ENCODE data around the gene HS6ST3. TPM values are rescaled to one million over a fixed set of nuclear protein-coding genes. Genes with fewer than 3 reads are reported as not detected.

The HS6ST3 gene
- total RNA-seq, 1 donor from 2014 or later = 4.7 TPM

GRCh38 chr13:96804174-96804573, 714.3 kb downstream of the HS6ST3 start:
- no peak for TF ChIP-seq CTCF (conservative IDR thresholded peaks at IDR 0.05)
- Mint-ChIP-seq H3K4me3 (no peak overlapping the region), H3K9me3 (no peaks in the 10 kb centered on the region), H3K36me3 (no peaks in the 10 kb centered on the region), H3K27ac (no peak overlapping the region), H3K27me3 (no peaks in the 10 kb centered on the region), H3K4me1 (ENCODE audit: unreplicated experiment) (no peaks in the 10 kb centered on the region)
- no peak for DNase-seq (ENCODE audit: extremely low spot score, unreplicated experiment)

- Mint-ChIP-seq H3K4me3 (no peak overlapping the region), H3K27me3 (no peaks in the 10 kb centered on the region), H3K4me1 (ENCODE audit: unreplicated experiment) (no peaks in the 10 kb centered on the region), H3K9me3 (no peaks in the 10 kb centered on the region), H3K27ac (no peak overlapping the region), H3K36me3 (no peaks in the 10 kb centered on the region)
- TF ChIP-seq CTCF (conservative IDR thresholded peaks at IDR 0.05) = no peak
- DNase-seq (ENCODE audit: extremely low spot score, unreplicated experiment) = no peak
Observed at GRCh38 chr13:96806746-96807145, 716.8 kb downstream of the HS6ST3 start.

GRCh38 chr13:96809366-96810096, 719.6 kb downstream of the HS6ST3 start:
- no peaks in the 10 kb centered on the region for H3K27me3 Mint-ChIP-seq
- no peaks in the 10 kb centered on the region for H3K4me1 Mint-ChIP-seq (ENCODE audit: unreplicated experiment)

GRCh38 chr13:96810104-96810503, 720.2 kb downstream of the HS6ST3 start:
- Mint-ChIP-seq H3K4me1 (ENCODE audit: unreplicated experiment) (no peaks in the 10 kb centered on the region), H3K4me3 (no peak overlapping the region), H3K9me3 (peaks cover 6% of the 10 kb centered on the region), H3K36me3 (no peaks in the 10 kb centered on the region), H3K27me3 (no peaks in the 10 kb centered on the region), H3K27ac (no peak overlapping the region)
- no peak for TF ChIP-seq CTCF (conservative IDR thresholded peaks at IDR 0.05)
- no peak for DNase-seq (ENCODE audit: extremely low spot score, unreplicated experiment)

More at GRCh38 chr13:96809366-96810096, 719.6 kb downstream of the HS6ST3 start:
- DNase-seq (ENCODE audit: extremely low spot score, unreplicated experiment) = no peak
- H3K4me3 Mint-ChIP-seq = no peak overlapping the region
- no peaks in the 10 kb centered on the region for H3K36me3 Mint-ChIP-seq
- no peak for TF ChIP-seq CTCF (conservative IDR thresholded peaks at IDR 0.05)
- peaks cover 6% of the 10 kb centered on the region for H3K9me3 Mint-ChIP-seq
- no peak overlapping the region for H3K27ac Mint-ChIP-seq

- Mint-ChIP-seq H3K36me3 (no peaks in the 10 kb centered on the region), H3K4me3 (no peak overlapping the region), H3K27me3 (no peaks in the 10 kb centered on the region), H3K9me3 (peaks cover 6% of the 10 kb centered on the region), H3K4me1 (ENCODE audit: unreplicated experiment) (no peaks in the 10 kb centered on the region), H3K27ac (no peak overlapping the region)
- no peak for TF ChIP-seq CTCF (conservative IDR thresholded peaks at IDR 0.05)
- DNase-seq (ENCODE audit: extremely low spot score, unreplicated experiment) = no peak
Observed at GRCh38 chr13:96811049-96811448, 721.1 kb downstream of the HS6ST3 start.
